ENCODE results near the gene BRDT. TPM values are rescaled to one million over a fixed set of nuclear protein-coding genes. Genes with fewer than 3 reads are reported as not detected.
A peak's percentile ranks its signal among the peaks of the same experiment; 100 is the strongest.

Gene BRDT
- total RNA-seq, 2 donors from 2014 or later = not detected

GRCh38 chr1:91981996-91982609, 32.9 kb downstream of the BRDT start:
- H3K36me3 ChIP-seq = no peaks in the 10 kb centered on the region
- no peak for DNase-seq (ENCODE audit: low spot score)
- no peak overlapping the region for H3K27ac ChIP-seq
- TF ChIP-seq CTCF (IDR thresholded peaks at IDR 0.05) = no peak
- no peaks in the 10 kb centered on the region for H3K27me3 ChIP-seq
- H3K9me3 ChIP-seq = no peaks in the 10 kb centered on the region
- H3K4me1 ChIP-seq = no peaks in the 10 kb centered on the region
- no peak overlapping the region for H3K4me3 ChIP-seq

GRCh38 chr1:91993256-91993655, 44.1 kb downstream of the BRDT start:
- H3K4me3 ChIP-seq = no peak overlapping the region
- no peak overlapping the region for H3K27ac ChIP-seq
- no peak for DNase-seq (ENCODE audit: low spot score)
- no peaks in the 10 kb centered on the region for H3K27me3 ChIP-seq
- no peaks in the 10 kb centered on the region for H3K9me3 ChIP-seq
- TF ChIP-seq CTCF (IDR thresholded peaks at IDR 0.05) = no peak
- no peaks in the 10 kb centered on the region for H3K36me3 ChIP-seq
- H3K4me1 ChIP-seq = no peaks in the 10 kb centered on the region

GRCh38 chr1:91997607-91998195, 48.5 kb downstream of the BRDT start:
- H3K27me3 ChIP-seq = no peaks in the 10 kb centered on the region
- no peaks in the 10 kb centered on the region for H3K36me3 ChIP-seq
- peak in 1 of 2 donors; percentile 52 for TF ChIP-seq CTCF (IDR thresholded peaks at IDR 0.05)
- H3K9me3 ChIP-seq = no peaks in the 10 kb centered on the region
- no peak overlapping the region for H3K27ac ChIP-seq
- no peaks in the 10 kb centered on the region for H3K4me1 ChIP-seq
- no peak for DNase-seq (ENCODE audit: low spot score)
- H3K4me3 ChIP-seq = no peak overlapping the region

GRCh38 chr1:92004129-92004528, 54.9 kb downstream of the BRDT start:
- Histone ChIP-seq H3K4me1 (no peaks in the 10 kb centered on the region), H3K9me3 (no peaks in the 10 kb centered on the region), H3K4me3 (no peak overlapping the region), H3K27ac (no peak overlapping the region), H3K36me3 (no peaks in the 10 kb centered on the region), H3K27me3 (no peaks in the 10 kb centered on the region)
- no peak for DNase-seq (ENCODE audit: low spot score)
- TF ChIP-seq CTCF (IDR thresholded peaks at IDR 0.05) = no peak

- H3K4me3 ChIP-seq = no peak overlapping the region
- DNase-seq (ENCODE audit: low spot score) = no peak
- H3K27me3 ChIP-seq = no peaks in the 10 kb centered on the region
- H3K9me3 ChIP-seq = no peaks in the 10 kb centered on the region
- H3K27ac ChIP-seq = no peak overlapping the region
- H3K36me3 ChIP-seq = no peaks in the 10 kb centered on the region
- no peaks in the 10 kb centered on the region for H3K4me1 ChIP-seq
- TF ChIP-seq CTCF (IDR thresholded peaks at IDR 0.05) = no peak
Measured at GRCh38 chr1:92013923-92014322, 64.7 kb downstream of the BRDT start.

All from right atrium auricular region (tissue), 2 donors.